Measurements from ENCODE around the gene PTCH1.

- TF ChIP-seq CTCF (IDR thresholded peaks at IDR 0.05) (no peak), POLR2A (IDR thresholded peaks at IDR 0.05) (no peak)
These were observed 12.2 kb upstream of the PTCH1 start for GRCh38 chr9:95528908-95529502.
